Heart right ventricle (tissue), 16 donors: ENCODE results near the gene PASD1. TPM values are rescaled to one million over a fixed set of nuclear protein-coding genes. Genes with fewer than 3 reads are reported as not detected.

ENCODE experiments used
- ATAC-seq, 8 donors: fragments of 200-7000 bp; cut with Tn5 transposase; one replicate each; pipeline ENCODE4 v1.9.1; 2020; ENCODE audit warnings: mild to moderate bottlenecking in 8 of 8, moderate library complexity in 8 of 8, moderate number of reproducible peaks in 1 of 8
- DNase-seq, 2 donors: peaks; one replicate each; pipeline ENCODE4 v3.0.0-alpha.2; 2020
- H3K27ac ChIP-seq, 10 donors: fragments of 200-600 bp; sonication (generic) in 2 of 10; one replicate each; pipeline versions ENCODE4 v1.5.0 to v1.8.0; 2020 to 2022; ENCODE audit warnings: mild to moderate bottlenecking in 3 of 10
- H3K27me3 ChIP-seq, 7 donors: fragments of 200-600 bp; one replicate each; pipeline ENCODE4 v1.8.0; 2021 to 2022; ENCODE audit warnings: mild to moderate bottlenecking in 2 of 7
- H3K36me3 ChIP-seq, 9 donors: fragments of 200-600 bp; sonication (generic) in 1 of 9; one replicate each; pipeline versions ENCODE4 v1.5.0 to v1.8.0; 2020 to 2022; ENCODE audit warnings: mild to moderate bottlenecking in 2 of 9
- H3K4me1 ChIP-seq, 9 donors: fragments of 200-600 bp; sonication (generic) in 1 of 9; one replicate each; pipeline versions ENCODE4 v1.5.0 to v1.8.0; 2020 to 2022; ENCODE audit warnings: mild to moderate bottlenecking in 4 of 9
- H3K4me3 ChIP-seq, 10 donors: fragments of 200-600 bp; sonication (generic) in 2 of 10; one replicate each; pipeline versions ENCODE4 v1.5.0 to v1.8.0; 2020 to 2022; ENCODE audit warnings: mild to moderate bottlenecking in 7 of 10, moderate library complexity in 2 of 10
- H3K9me3 ChIP-seq, 11 donors: fragments of 200-600 bp in 10 of 11; sonication (generic) in 2 of 11; one replicate each; pipeline versions ENCODE4 v1.5.0 to v1.8.0; 2013 to 2022; ENCODE audit warnings: mild to moderate bottlenecking in 2 of 11, control low read depth in 1 of 11, moderate library complexity in 1 of 11
- CTCF ChIP-seq, 9 donors: fragments of 200-600 bp; sonication (generic) in 2 of 9; IDR thresholded peaks; one replicate each; pipeline versions ENCODE4 v1.5.0 to v1.8.0; 2021 to 2022; ENCODE audit warnings: antibody characterized with exemption in 9 of 9, mild to moderate bottlenecking in 5 of 9, moderate library complexity in 1 of 9
- WGBS, 2 donors: extraction: QIAGEN DNeasy Blood & Tissue Kit; methylation state at CpG; one replicate each; pipeline ENCODE4 v1.1.7; 2013; ENCODE audit warnings: inconsistent platforms in 1 of 2; 5-methylcytosine and 5-hydroxymethylcytosine counted together
- intact Hi-C, 10 donors: fragments of 100-400 bp; cut with DNase I; formaldehyde crosslinking; loops; one replicate each; pipeline versions ENCODE4 v1.11.1 to v1.14.2; 2022
- polyA plus RNA-seq, 2 donors: library from polyadenylated mRNA; stranded (reverse); fragments of 200-250 nt; gene quantifications; one replicate each; pipeline ENCODE4 v1.2.3, GENCODE V29; 2013
- total RNA-seq, 10 donors: library from RNA; stranded (reverse); fragmentation: NEBNext Ultra II Directional in 3 of 10; extraction: Animal tissue kit (Norgen Biotek cat#: 25700) in 3 of 10; gene quantifications; one replicate each; pipeline versions ENCODE4 v1.2.1 to v1.2.4, GENCODE V29; 2021 to 2023
- donor health status: Arrhythmogenic right ventricular cardiomyopathy.
- donor health status: ischemic (EF 13 %, LVEDD 7.1; RV severe dilation, severe dysfunction).
- donor health status: healthy with polysubstance abuse.
- donor health status: DM: no; HTN: yes; CAD: no.
- donor health status: DM: no; HTN: no; CAD: no.
- donor health status: ischemic (EF 25% LVEDD 6.9; RV normal size, moderate dysfunction).
- donor health status: ischemic (EF 25% LVEDD 5.7; RV mildly dilated, moderate dysfunction).
- donor health status: healthy.
- donor health status: DM: yes; HTN: yes; CAD: no.
- donor health status: Ischemic cardiomyopathy.
- donor health status: ischemic (EF 35%, LVEDD 5.7; RV mildly dilated, moderate dysfunction).
- donor health status: nonischemic (EF 11% LVEDD 7.7; RV severe dilation, severe dysfunction).
- donor health status: DM: yes; HTN: yes; CAD: no.
- donor health status: PGD.
- donor health status: ischemic (EF 29% LVEDD 5.4; RV normal size, mild dysfunction).
- donor health status: nonischemic (EF 23%, LVEDD 6.1; RV moderate dilation, normal function).

The PASD1 gene
- total and polyA plus RNA-seq, 12 donors: not detected

- ATAC-seq (peak in 3 of 8 donors; percentile 38 to 45 (median 44)), DNase-seq (no peak)
- WGBS, 2 donors: 51 to 68% methylated on average over 3 of the region's 3 CpGs
- no peak for TF ChIP-seq CTCF (IDR thresholded peaks at IDR 0.05)
- Histone ChIP-seq H3K4me1 (peaks cover 0 to 23% (median 5%) of the 10 kb centered on the region in 9 donors), H3K36me3 (no peaks in the 10 kb centered on the region), H3K9me3 (no peaks in the 10 kb centered on the region), H3K27me3 (peaks cover 0 to 9% (median 0%) of the 10 kb centered on the region in 7 donors), H3K4me3 (no peak within 1 kb of the TSS), H3K27ac (peak within 1 kb of the TSS in 3 of 10 donors; percentile 12 to 29 (median 13))
- intact Hi-C loops: no loop called here
Measured at GRCh38 chrX:151715752-151716151, 152.3 kb downstream of the PASD1 start, which contains the start of gene FATE1. Gene FATE1 (plus strand): TSS chrX:151716035. CDS start chrX:151716120, 85 bp downstream.

- Histone ChIP-seq H3K36me3 (no peaks in the 10 kb centered on the region), H3K27me3 (peaks cover 0 to 4% (median 0%) of the 10 kb centered on the region in 7 donors), H3K4me3 (no peak overlapping the region), H3K4me1 (peaks cover 0 to 18% (median 10%) of the 10 kb centered on the region in 9 donors), H3K27ac (peak overlapping the region in 5 of 10 donors; percentile 25 to 56 (median 47)), H3K9me3 (no peaks in the 10 kb centered on the region)
- intact Hi-C loops: loop anchor here in 2 of 10 donors (5.0 kb wide), 1 partner anchor 570 kb away; no protein-coding TSS in a partner anchor
- peak in 8 of 9 donors; percentile 17 to 53 (median 36) for TF ChIP-seq CTCF (IDR thresholded peaks at IDR 0.05)
- ATAC-seq: peak in 6 of 8 donors; percentile 27 to 69 (median 54)
- DNase-seq: peak; percentile 13 to 40
- 58 to 59% methylated on average over 19 to 24 of the region's 24 CpGs for WGBS, 2 donors
Measured at GRCh38 chrX:151722241-151722846, 158.9 kb downstream of the PASD1 start.

- Histone ChIP-seq H3K4me3 (no peak overlapping the region), H3K27ac (peak overlapping the region in 7 of 10 donors; percentile 35 to 70 (median 58)), H3K4me1 (peaks cover 0 to 18% (median 10%) of the 10 kb centered on the region in 9 donors), H3K27me3 (peaks cover 0 to 4% (median 0%) of the 10 kb centered on the region in 7 donors), H3K9me3 (no peaks in the 10 kb centered on the region), H3K36me3 (no peaks in the 10 kb centered on the region)
- peak; percentile 21 to 87 (median 81) for ATAC-seq
- intact Hi-C loops: loop anchor here in 2 of 10 donors (5.0 kb wide), 1 partner anchor 571 kb away; no protein-coding TSS in a partner anchor
- peak in 1 of 2 donors; percentile 39 for DNase-seq
- TF ChIP-seq CTCF (IDR thresholded peaks at IDR 0.05): peak in 1 of 9 donors; percentile 10
- WGBS, 2 donors: 67 to 70% methylated on average over 7 of the region's 7 CpGs
Measured at GRCh38 chrX:151723156-151723760, 159.8 kb downstream of the PASD1 start.

- peak overlapping the region in 6 of 10 donors; percentile 35 to 70 (median 61) for H3K27ac ChIP-seq
- no peak overlapping the region for H3K4me3 ChIP-seq
- WGBS, 2 donors: 34 to 49% methylated on average over 5 to 7 of the region's 7 CpGs
- H3K36me3 ChIP-seq: no peaks in the 10 kb centered on the region
- peaks cover 0 to 18% (median 10%) of the 10 kb centered on the region in 9 donors for H3K4me1 ChIP-seq
- intact Hi-C loops: loop anchor here in 2 of 10 donors (5.0 kb wide), 1 partner anchor 572 kb away; no protein-coding TSS in a partner anchor
- no peak for TF ChIP-seq CTCF (IDR thresholded peaks at IDR 0.05)
- peaks cover 0 to 4% (median 0%) of the 10 kb centered on the region in 7 donors for H3K27me3 ChIP-seq
- peak in 2 of 8 donors; percentile 22 to 31 for ATAC-seq
- no peak for DNase-seq
- no peaks in the 10 kb centered on the region for H3K9me3 ChIP-seq
Measured at GRCh38 chrX:151724563-151725337, 161.3 kb downstream of the PASD1 start.
